ENCODE results near the gene FAM209B. TPM values are rescaled to one million over a fixed set of nuclear protein-coding genes. Genes with fewer than 3 reads are reported as not detected.

The FAM209B gene
- total and polyA plus RNA-seq, 9 of the 15 experiments (the other 6 are each of a cell fraction or from before 2014, with no cell fraction given) = 0.34 to 0.40 (median 0.36) TPM; not detected in 6

GRCh38 chr20:56516631-56517030 is 16.4 kb upstream of the FAM209B start:
- in situ Hi-C loops (cut with MboI) (no loop called here), intact Hi-C loops (cut with micrococcal nuclease) (no loop called here)
- TF ChIP-seq PTRF (tag; IDR thresholded peaks at IDR 0.05) (no peak), BCLAF1 (IDR thresholded peaks at IDR 0.05; ENCODE audit: borderline replicate concordance in 1 of 2, control insufficient read depth in 1 of 2, low read depth in 2 of 2, low read length in 1 of 2) (no peak), ZNF655 (CRISPR knock-in tag; IDR thresholded peaks at IDR 0.05) (no peak), TARDBP (IDR thresholded peaks at IDR 0.05) (no peak), SMARCA5 (IDR thresholded peaks at IDR 0.05) (no peak)
- H3K9me1 ChIP-seq (ENCODE audit: control insufficient read depth, insufficient read depth, low read length) = peaks cover 4% of the 10 kb centered on the region
- no peak overlapping the region for H3K4me3 ChIP-seq
- CTCF ChIA-PET (ENCODE audit: low intra/inter-chr PET ratio) = interaction anchor here (0.7 kb wide), 1 partner anchor 1836 kb away, joined by 3 read pairs; no protein-coding TSS in a partner anchor
- H4K20me1 ChIP-seq (replicated peaks; ENCODE audit: control insufficient read depth, insufficient read depth, low read length) = no peaks in the 10 kb centered on the region; the same call in 1 of the 2 replicates
- no peak overlapping the region for H3K27ac ChIP-seq (ENCODE audit: extremely low read depth, low read depth, low read length)
- no peaks in the 10 kb centered on the region for H3K27me3 ChIP-seq (ENCODE audit: control insufficient read depth in 2 of 2, insufficient read depth in 2 of 2, low read length in 2 of 2)
- POLR2A ChIA-PET = interaction anchor here (0.7 kb wide), 1 partner anchor 480 kb away, joined by 3 read pairs; no protein-coding TSS in a partner anchor
- 94% methylated on average over 5 of the region's 5 CpGs for WGBS (ENCODE audit: insufficient coverage, low coverage, missing lambda C conversion rate)
- FAIRE-seq = no peak
- no peak for DNase-seq (ENCODE audit: extremely low read depth in 1 of 4, low spot score in 3 of 4)
- H3K9me3 ChIP-seq (replicated peaks; ENCODE audit: control insufficient read depth, insufficient read depth, low read depth, low read length) = 0 out of 2 replicates have a peak, but pooled peaks cover 2% of the 10 kb centered on the region
- H3K79me2 ChIP-seq (ENCODE audit: control insufficient read depth, insufficient read depth, low read length) = no peaks in the 10 kb centered on the region
- H3K4me1 ChIP-seq (replicated peaks in 1 of 2; ENCODE audit: control insufficient read depth in 2 of 2, insufficient read depth in 2 of 2, low read length in 2 of 2) = no peaks in the 10 kb centered on the region
- H2AFZ ChIP-seq (ENCODE audit: low read depth, low read length) = no peak overlapping the region
- H3K36me3 ChIP-seq (ENCODE audit: control insufficient read depth, insufficient read depth, low read length) = peaks cover 63% of the 10 kb centered on the region; the same call in 2 of the 3 replicates
- no peak overlapping the region for H3K4me2 ChIP-seq (ENCODE audit: insufficient read depth, low read length)
- H3K9ac ChIP-seq (ENCODE audit: insufficient read depth in 1 of 2, low read depth in 2 of 2, low read length in 2 of 2) = no peak overlapping the region
- BruUV-seq (replicated peaks) = no TSS peak
- no peak for ATAC-seq

All from K562 (cell line).